H1 (cell line): Measurements from ENCODE around the gene SRGAP2.
"Not testable (repeated sequence)": the region's sequence is repeated elsewhere in the genome, so short reads cannot be mapped to it uniquely, and the experiment has no call there.

Experiments used
- HDAC2 ChIP-seq, 2 experiments: fragments of 300-600 bp in 1 of 2; sonication (generic) in 1 of 2; IDR thresholded peaks; 2 replicates each; pipeline ENCODE4 v1.6.1; 2011 to 2012; ENCODE audit warnings: low read depth in 2 of 2, low read length in 2 of 2, mild to moderate bottlenecking in 2 of 2, moderate library complexity in 2 of 2, borderline replicate concordance in 1 of 2, inconsistent platforms in 1 of 2
- JUN ChIP-seq: IDR thresholded peaks from 2 replicates; pipeline ENCODE4 v1.6.1; 2011; ENCODE audit warnings: low read depth, mild to moderate bottlenecking, improper control_type of control experiment, low read length
- PHF8 ChIP-seq: fragments of 200-600 bp; sonication (generic); conservative IDR thresholded peaks from 2 replicates; pipeline ENCODE4 v1.7.1; 2012; ENCODE audit warnings: low read depth, mild to moderate bottlenecking, inconsistent platforms, low read length, moderate library complexity
- RFX5 ChIP-seq: IDR thresholded peaks from 2 replicates; pipeline ENCODE4 v1.6.1; 2011; ENCODE audit warnings: low read depth, low read length, improper control_type of control experiment, borderline replicate concordance
- RXRA ChIP-seq: IDR thresholded peaks from 2 replicates; pipeline ENCODE4 v1.6.1; 2011; ENCODE audit warnings: low read depth, mild to moderate bottlenecking, low read length, moderate library complexity; ENCODE audit not compliant: insufficient read depth
- SAP30 ChIP-seq: fragments of 300-600 bp; sonication (generic); IDR thresholded peaks from 2 replicates; pipeline ENCODE4 v1.7.1; 2012; ENCODE audit warnings: low read length, moderate library complexity, mild to moderate bottlenecking, inconsistent platforms; ENCODE audit not compliant: insufficient read depth, insufficient replicate concordance
- TF ChIP-seq, protein P1 (sequence below): IDR thresholded peaks from 2 replicates; pipeline ENCODE4 v1.6.1; 2012; ENCODE audit warnings: low read length, inconsistent platforms
- TF ChIP-seq, protein P2 (sequence below): fragments of 300-600 bp; sonication (generic); IDR thresholded peaks from 2 replicates; pipeline ENCODE4 v1.7.1; 2012; ENCODE audit warnings: low read length, moderate library complexity, mild to moderate bottlenecking, inconsistent platforms; ENCODE audit not compliant: insufficient replicate concordance
- TF ChIP-seq, protein P3 (sequence below), 3 experiments: IDR thresholded peaks; 1 replicate in 2 of 3; 2 replicates in 1 of 3; pipeline versions ENCODE4 v1.5.1 to v1.6.1; 2011; ENCODE audit warnings: low read length in 3 of 3, mild to moderate bottlenecking in 3 of 3, inconsistent platforms in 2 of 3, low read depth in 1 of 3, moderate library complexity in 1 of 3; ENCODE audit not compliant: insufficient read depth in 1 of 3; ENCODE audit errors: control extremely low read depth in 1 of 3

DNA sequence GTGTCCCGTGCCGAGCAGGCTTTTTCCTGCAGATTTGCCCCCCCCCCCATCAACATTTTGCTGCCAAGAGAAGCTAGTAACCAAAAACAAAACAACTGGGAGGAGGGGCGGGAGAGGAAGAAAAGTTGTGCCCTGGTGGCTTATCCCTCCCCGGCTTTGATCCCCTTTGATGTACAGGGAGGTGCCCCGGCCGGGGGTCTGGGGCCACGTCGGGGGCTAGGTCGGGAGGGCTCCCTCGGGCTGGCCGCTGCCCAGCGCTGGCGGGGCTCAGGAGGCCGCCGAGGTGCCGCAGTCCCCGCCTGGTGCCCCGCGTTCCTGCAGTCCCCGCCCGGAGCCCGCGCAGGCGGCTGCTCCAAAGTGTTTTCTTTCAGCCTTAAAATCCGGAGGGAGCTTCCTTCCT lies 1.5 kb downstream of the SRGAP2 start:
- TF ChIP-seq RXRA; HDAC2 (IDR thresholded peaks at IDR 0.05; ENCODE audit: borderline replicate concordance in 1 of 2, low read depth in 2 of 2, low read length in 2 of 2); JUN; SAP30; RFX5; PHF8: not testable (repeated sequence)
- TF ChIP-seq, protein P1, sequence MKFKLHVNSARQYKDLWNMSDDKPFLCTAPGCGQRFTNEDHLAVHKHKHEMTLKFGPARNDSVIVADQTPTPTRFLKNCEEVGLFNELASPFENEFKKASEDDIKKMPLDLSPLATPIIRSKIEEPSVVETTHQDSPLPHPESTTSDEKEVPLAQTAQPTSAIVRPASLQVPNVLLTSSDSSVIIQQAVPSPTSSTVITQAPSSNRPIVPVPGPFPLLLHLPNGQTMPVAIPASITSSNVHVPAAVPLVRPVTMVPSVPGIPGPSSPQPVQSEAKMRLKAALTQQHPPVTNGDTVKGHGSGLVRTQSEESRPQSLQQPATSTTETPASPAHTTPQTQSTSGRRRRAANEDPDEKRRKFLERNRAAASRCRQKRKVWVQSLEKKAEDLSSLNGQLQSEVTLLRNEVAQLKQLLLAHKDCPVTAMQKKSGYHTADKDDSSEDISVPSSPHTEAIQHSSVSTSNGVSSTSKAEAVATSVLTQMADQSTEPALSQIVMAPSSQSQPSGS = not testable (repeated sequence)
- TF ChIP-seq, protein P2, sequence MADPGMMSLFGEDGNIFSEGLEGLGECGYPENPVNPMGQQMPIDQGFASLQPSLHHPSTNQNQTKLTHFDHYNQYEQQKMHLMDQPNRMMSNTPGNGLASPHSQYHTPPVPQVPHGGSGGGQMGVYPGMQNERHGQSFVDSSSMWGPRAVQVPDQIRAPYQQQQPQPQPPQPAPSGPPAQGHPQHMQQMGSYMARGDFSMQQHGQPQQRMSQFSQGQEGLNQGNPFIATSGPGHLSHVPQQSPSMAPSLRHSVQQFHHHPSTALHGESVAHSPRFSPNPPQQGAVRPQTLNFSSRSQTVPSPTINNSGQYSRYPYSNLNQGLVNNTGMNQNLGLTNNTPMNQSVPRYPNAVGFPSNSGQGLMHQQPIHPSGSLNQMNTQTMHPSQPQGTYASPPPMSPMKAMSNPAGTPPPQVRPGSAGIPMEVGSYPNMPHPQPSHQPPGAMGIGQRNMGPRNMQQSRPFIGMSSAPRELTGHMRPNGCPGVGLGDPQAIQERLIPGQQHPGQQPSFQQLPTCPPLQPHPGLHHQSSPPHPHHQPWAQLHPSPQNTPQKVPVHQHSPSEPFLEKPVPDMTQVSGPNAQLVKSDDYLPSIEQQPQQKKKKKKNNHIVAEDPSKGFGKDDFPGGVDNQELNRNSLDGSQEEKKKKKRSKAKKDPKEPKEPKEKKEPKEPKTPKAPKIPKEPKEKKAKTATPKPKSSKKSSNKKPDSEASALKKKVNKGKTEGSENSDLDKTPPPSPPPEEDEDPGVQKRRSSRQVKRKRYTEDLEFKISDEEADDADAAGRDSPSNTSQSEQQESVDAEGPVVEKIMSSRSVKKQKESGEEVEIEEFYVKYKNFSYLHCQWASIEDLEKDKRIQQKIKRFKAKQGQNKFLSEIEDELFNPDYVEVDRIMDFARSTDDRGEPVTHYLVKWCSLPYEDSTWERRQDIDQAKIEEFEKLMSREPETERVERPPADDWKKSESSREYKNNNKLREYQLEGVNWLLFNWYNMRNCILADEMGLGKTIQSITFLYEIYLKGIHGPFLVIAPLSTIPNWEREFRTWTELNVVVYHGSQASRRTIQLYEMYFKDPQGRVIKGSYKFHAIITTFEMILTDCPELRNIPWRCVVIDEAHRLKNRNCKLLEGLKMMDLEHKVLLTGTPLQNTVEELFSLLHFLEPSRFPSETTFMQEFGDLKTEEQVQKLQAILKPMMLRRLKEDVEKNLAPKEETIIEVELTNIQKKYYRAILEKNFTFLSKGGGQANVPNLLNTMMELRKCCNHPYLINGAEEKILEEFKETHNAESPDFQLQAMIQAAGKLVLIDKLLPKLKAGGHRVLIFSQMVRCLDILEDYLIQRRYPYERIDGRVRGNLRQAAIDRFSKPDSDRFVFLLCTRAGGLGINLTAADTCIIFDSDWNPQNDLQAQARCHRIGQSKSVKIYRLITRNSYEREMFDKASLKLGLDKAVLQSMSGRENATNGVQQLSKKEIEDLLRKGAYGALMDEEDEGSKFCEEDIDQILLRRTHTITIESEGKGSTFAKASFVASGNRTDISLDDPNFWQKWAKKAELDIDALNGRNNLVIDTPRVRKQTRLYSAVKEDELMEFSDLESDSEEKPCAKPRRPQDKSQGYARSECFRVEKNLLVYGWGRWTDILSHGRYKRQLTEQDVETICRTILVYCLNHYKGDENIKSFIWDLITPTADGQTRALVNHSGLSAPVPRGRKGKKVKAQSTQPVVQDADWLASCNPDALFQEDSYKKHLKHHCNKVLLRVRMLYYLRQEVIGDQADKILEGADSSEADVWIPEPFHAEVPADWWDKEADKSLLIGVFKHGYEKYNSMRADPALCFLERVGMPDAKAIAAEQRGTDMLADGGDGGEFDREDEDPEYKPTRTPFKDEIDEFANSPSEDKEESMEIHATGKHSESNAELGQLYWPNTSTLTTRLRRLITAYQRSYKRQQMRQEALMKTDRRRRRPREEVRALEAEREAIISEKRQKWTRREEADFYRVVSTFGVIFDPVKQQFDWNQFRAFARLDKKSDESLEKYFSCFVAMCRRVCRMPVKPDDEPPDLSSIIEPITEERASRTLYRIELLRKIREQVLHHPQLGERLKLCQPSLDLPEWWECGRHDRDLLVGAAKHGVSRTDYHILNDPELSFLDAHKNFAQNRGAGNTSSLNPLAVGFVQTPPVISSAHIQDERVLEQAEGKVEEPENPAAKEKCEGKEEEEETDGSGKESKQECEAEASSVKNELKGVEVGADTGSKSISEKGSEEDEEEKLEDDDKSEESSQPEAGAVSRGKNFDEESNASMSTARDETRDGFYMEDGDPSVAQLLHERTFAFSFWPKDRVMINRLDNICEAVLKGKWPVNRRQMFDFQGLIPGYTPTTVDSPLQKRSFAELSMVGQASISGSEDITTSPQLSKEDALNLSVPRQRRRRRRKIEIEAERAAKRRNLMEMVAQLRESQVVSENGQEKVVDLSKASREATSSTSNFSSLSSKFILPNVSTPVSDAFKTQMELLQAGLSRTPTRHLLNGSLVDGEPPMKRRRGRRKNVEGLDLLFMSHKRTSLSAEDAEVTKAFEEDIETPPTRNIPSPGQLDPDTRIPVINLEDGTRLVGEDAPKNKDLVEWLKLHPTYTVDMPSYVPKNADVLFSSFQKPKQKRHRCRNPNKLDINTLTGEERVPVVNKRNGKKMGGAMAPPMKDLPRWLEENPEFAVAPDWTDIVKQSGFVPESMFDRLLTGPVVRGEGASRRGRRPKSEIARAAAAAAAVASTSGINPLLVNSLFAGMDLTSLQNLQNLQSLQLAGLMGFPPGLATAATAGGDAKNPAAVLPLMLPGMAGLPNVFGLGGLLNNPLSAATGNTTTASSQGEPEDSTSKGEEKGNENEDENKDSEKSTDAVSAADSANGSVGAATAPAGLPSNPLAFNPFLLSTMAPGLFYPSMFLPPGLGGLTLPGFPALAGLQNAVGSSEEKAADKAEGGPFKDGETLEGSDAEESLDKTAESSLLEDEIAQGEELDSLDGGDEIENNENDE = not testable (repeated sequence)
- TF ChIP-seq, protein P3, sequence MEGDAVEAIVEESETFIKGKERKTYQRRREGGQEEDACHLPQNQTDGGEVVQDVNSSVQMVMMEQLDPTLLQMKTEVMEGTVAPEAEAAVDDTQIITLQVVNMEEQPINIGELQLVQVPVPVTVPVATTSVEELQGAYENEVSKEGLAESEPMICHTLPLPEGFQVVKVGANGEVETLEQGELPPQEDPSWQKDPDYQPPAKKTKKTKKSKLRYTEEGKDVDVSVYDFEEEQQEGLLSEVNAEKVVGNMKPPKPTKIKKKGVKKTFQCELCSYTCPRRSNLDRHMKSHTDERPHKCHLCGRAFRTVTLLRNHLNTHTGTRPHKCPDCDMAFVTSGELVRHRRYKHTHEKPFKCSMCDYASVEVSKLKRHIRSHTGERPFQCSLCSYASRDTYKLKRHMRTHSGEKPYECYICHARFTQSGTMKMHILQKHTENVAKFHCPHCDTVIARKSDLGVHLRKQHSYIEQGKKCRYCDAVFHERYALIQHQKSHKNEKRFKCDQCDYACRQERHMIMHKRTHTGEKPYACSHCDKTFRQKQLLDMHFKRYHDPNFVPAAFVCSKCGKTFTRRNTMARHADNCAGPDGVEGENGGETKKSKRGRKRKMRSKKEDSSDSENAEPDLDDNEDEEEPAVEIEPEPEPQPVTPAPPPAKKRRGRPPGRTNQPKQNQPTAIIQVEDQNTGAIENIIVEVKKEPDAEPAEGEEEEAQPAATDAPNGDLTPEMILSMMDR (IDR thresholded peaks at IDR 0.05; ENCODE audit: control extremely low read depth in 1 of 3, insufficient read depth in 1 of 3, low read depth in 1 of 3, low read length in 3 of 3) = not testable (repeated sequence)
